ENCODE results near the gene CERS5.

GRCh38 chr12:50207424-50207823 is 40.3 kb upstream of the CERS5 start:
- no peak for TF ChIP-seq POLR2A (IDR thresholded peaks at IDR 0.05)
- TF ChIP-seq, protein P1, sequence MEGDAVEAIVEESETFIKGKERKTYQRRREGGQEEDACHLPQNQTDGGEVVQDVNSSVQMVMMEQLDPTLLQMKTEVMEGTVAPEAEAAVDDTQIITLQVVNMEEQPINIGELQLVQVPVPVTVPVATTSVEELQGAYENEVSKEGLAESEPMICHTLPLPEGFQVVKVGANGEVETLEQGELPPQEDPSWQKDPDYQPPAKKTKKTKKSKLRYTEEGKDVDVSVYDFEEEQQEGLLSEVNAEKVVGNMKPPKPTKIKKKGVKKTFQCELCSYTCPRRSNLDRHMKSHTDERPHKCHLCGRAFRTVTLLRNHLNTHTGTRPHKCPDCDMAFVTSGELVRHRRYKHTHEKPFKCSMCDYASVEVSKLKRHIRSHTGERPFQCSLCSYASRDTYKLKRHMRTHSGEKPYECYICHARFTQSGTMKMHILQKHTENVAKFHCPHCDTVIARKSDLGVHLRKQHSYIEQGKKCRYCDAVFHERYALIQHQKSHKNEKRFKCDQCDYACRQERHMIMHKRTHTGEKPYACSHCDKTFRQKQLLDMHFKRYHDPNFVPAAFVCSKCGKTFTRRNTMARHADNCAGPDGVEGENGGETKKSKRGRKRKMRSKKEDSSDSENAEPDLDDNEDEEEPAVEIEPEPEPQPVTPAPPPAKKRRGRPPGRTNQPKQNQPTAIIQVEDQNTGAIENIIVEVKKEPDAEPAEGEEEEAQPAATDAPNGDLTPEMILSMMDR (IDR thresholded peaks at IDR 0.05): no peak

Measured in esophagus squamous epithelium (tissue), 4 donors.